ENCODE data around the gene SDHAF4.
"Not testable (repeated sequence)": the region's sequence is repeated elsewhere in the genome, so short reads cannot be mapped to it uniquely, and the experiment has no call there.

The SDHAF4 gene

DNA sequence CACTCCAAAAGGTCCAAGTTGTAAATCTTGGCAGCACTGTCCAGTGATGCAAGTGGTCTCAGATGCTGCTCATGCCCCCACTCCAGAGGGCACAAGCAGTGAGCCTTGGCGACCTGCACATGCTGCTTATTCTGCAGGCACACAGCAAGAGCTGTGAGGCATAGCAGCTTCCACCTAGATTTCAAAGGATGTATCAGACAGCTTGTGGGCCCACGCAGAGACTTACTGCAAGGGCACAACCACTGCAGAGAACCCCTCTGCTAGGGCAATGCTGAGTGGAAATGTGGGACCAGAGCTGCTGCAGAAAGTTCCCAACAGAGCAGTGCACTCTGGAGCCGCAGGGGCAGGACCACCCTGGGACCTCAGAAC lies 26.4 kb downstream of the SDHAF4 start:
- DNase-seq: no peak

DNA sequence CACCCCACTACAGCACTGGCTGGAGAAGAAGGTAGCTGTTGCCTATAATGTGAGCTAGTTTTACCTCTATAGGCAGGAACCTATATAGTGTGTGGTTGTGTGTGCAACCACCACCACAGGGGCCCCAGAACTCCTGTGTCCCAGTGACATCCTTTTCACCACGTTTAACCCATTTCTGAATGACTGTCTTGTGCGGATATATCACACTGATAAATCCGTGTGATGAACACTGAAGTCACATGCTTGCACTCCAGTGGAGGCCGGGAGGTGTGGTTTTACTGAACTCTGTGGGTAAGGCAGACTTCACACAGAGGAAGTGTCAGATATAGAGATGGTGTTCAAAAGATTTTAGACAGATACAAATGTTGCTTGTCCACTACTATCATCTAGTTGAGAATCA lies 32.5 kb downstream of the SDHAF4 start:
- DNase-seq: no peak

GRCh38 chr6:70601014-70601413 lies 34.3 kb downstream of the SDHAF4 start:
- no peak for DNase-seq

- no peak for DNase-seq
Measured at GRCh38 chr6:70604254-70604653, 37.5 kb downstream of the SDHAF4 start.

DNA sequence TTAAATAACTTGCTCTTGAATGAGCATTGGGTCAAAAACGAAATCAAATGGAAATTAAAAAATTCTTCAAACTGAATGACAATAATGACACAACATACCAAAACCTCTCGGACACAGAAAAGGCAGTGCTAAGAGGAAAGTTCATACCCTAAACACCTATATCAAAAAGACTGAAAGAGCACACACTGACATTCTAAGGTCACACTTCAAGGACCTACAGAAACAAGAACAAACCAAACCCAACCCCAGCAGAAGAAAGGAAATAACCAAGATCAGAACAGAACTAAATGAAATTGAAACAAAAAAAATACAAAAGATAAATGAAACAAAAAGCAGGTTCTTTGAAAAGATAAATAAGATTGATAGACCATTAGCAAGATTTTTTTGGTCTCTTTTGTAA lies 40.6 kb downstream of the SDHAF4 start:
- not testable (repeated sequence) for DNase-seq

GRCh38 chr6:70609181-70609580 lies 42.5 kb downstream of the SDHAF4 start:
- DNase-seq: not testable (repeated sequence)

DNA sequence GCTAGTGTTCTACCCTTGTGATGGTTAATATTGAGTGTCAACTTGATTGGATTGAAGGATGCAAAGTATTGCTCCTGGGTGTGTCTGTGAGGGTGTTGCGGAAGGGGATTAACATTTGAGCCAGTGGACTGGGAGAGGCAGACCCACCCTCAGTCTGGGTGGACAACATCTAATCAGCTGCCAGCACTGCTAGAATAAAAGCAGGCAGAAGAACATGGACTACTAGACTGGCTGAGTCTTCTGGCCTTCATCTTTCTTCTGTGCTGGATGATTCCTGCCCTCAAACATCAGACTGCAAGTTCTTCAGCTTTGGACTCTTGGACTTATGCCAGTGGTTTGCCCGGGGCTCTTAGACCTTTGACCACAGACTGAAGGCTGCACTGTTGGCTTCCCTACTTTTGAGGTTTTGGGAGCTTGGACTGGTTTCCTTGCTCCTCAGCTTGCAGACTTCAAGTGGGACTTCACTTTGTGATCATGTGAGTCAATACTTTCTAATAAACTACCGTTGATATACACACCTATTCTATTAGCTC lies 50.1 kb downstream of the SDHAF4 start:
- no peak for DNase-seq

GRCh38 chr6:70620746-70621145 lies 54.0 kb downstream of the SDHAF4 start:
- DNase-seq: no peak

GRCh38 chr6:70622461-70622860 lies 55.7 kb downstream of the SDHAF4 start:
- DNase-seq: no peak

GRCh38 chr6:70625436-70625835 lies 58.7 kb downstream of the SDHAF4 start:
- DNase-seq: no peak

- DNase-seq: no peak
Measured at GRCh38 chr6:70627500-70628254, 60.9 kb downstream of the SDHAF4 start.

DNA sequence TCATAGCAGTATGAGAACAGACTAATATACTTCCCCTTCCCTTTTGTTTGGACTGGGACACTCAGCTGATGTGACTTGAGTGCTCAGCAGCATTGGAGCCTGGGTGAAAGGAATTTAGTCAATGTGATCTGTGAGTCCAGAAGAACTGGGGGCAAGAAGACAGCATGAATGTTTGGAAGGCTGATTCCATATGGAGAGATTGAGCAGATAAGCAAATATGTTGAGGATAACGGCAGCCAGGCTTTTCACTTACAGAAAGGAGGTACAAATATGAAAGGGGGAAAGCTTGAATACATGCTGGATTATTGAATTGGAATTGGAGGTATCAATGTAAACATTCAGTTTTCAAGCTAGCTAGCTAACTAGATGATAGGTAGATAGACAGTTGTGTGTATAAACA lies 63.2 kb downstream of the SDHAF4 start:
- no peak for DNase-seq

GRCh38 chr6:70633870-70634269 lies 67.1 kb downstream of the SDHAF4 start:
- DNase-seq: no peak

- no peak for DNase-seq
Measured at GRCh38 chr6:70636596-70636995, 69.9 kb downstream of the SDHAF4 start.

GRCh38 chr6:70638468-70638867 lies 71.7 kb downstream of the SDHAF4 start:
- DNase-seq: no peak
